RPMI8226 (cell line): ENCODE results near the gene CDX2.

Source experiments
- DNase-seq: peaks from one replicate; pipeline ENCODE4 v3.0.0-alpha.2; 2015

The CDX2 gene

GRCh38 chr13:27978301-27978968, 9.3 kb upstream of the CDX2 start:
- DNase-seq: no peak

GRCh38 chr13:27977476-27978300, 8.6 kb upstream of the CDX2 start:
- no peak for DNase-seq

- DNase-seq: no peak
Measured at GRCh38 chr13:27976362-27977091, 7.4 kb upstream of the CDX2 start.

GRCh38 chr13:27975564-27976361, 6.6 kb upstream of the CDX2 start:
- DNase-seq: no peak

- DNase-seq: no peak
Measured at GRCh38 chr13:27973961-27974662, 5.0 kb upstream of the CDX2 start.

- no peak for DNase-seq
Measured at GRCh38 chr13:27973291-27973690, 4.2 kb upstream of the CDX2 start.

GRCh38 chr13:27972478-27972820, 3.3 kb upstream of the CDX2 start:
- no peak for DNase-seq

GRCh38 chr13:27971776-27972477, 2.8 kb upstream of the CDX2 start:
- DNase-seq: no peak

- no peak for DNase-seq
Measured at GRCh38 chr13:27971236-27971645, 2.1 kb upstream of the CDX2 start.

GRCh38 chr13:27970382-27971235, 1.5 kb upstream of the CDX2 start:
- no peak for DNase-seq

GRCh38 chr13:27969866-27970229, 733 bp upstream of the CDX2 start:
- DNase-seq: no peak

- no peak for DNase-seq
Measured at GRCh38 chr13:27968316-27969081, 616 bp downstream of the CDX2 start.

- DNase-seq: no peak
Measured at GRCh38 chr13:27967736-27968315, 1.3 kb downstream of the CDX2 start.

GRCh38 chr13:27967203-27967735, 1.8 kb downstream of the CDX2 start:
- no peak for DNase-seq

- no peak for DNase-seq
Measured at GRCh38 chr13:27966641-27967202, 2.4 kb downstream of the CDX2 start.

GRCh38 chr13:27965740-27966640, 3.1 kb downstream of the CDX2 start:
- DNase-seq: no peak

GRCh38 chr13:27965343-27965739, 3.8 kb downstream of the CDX2 start:
- no peak for DNase-seq
